ENCODE measurements around the gene ATF7.

DNA sequence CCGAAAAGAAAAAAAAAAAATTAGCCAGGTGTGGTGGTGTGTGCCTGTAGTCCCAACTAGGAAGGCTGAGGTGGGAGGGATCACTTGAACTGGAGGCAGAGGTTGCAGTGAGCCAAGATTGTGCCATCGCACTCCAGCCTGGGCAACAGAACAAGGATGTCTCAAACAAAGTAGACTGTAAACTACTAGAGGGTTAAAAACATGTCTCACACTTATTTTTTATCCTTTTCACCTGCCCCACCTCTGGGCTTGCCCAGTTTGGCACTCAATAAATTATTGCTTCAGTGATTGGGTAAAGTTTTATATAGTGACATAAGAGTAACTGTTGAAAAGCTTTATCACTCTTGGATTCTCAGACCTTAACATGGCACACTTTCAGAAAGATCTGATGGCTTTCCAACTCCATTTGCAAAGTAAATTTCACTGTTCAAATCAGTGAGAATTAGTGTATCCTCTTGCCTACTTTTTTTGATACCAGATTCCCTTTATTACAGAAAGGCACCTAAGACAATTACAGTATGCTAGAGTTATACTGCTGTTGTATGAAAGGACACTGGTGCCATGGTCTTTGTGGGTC lies 62.6 kb downstream of the ATF7 start:
- TF ChIP-seq, protein P1, sequence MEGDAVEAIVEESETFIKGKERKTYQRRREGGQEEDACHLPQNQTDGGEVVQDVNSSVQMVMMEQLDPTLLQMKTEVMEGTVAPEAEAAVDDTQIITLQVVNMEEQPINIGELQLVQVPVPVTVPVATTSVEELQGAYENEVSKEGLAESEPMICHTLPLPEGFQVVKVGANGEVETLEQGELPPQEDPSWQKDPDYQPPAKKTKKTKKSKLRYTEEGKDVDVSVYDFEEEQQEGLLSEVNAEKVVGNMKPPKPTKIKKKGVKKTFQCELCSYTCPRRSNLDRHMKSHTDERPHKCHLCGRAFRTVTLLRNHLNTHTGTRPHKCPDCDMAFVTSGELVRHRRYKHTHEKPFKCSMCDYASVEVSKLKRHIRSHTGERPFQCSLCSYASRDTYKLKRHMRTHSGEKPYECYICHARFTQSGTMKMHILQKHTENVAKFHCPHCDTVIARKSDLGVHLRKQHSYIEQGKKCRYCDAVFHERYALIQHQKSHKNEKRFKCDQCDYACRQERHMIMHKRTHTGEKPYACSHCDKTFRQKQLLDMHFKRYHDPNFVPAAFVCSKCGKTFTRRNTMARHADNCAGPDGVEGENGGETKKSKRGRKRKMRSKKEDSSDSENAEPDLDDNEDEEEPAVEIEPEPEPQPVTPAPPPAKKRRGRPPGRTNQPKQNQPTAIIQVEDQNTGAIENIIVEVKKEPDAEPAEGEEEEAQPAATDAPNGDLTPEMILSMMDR (tag by site-specific recombination; IDR thresholded peaks at IDR 0.05): no peak
- TF ChIP-seq, protein P2, sequence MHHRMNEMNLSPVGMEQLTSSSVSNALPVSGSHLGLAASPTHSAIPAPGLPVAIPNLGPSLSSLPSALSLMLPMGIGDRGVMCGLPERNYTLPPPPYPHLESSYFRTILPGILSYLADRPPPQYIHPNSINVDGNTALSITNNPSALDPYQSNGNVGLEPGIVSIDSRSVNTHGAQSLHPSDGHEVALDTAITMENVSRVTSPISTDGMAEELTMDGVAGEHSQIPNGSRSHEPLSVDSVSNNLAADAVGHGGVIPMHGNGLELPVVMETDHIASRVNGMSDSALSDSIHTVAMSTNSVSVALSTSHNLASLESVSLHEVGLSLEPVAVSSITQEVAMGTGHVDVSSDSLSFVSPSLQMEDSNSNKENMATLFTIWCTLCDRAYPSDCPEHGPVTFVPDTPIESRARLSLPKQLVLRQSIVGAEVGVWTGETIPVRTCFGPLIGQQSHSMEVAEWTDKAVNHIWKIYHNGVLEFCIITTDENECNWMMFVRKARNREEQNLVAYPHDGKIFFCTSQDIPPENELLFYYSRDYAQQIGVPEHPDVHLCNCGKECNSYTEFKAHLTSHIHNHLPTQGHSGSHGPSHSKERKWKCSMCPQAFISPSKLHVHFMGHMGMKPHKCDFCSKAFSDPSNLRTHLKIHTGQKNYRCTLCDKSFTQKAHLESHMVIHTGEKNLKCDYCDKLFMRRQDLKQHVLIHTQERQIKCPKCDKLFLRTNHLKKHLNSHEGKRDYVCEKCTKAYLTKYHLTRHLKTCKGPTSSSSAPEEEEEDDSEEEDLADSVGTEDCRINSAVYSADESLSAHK (tag by site-specific recombination; IDR thresholded peaks at IDR 0.05): no peak
- TF ChIP-seq, protein P3, sequence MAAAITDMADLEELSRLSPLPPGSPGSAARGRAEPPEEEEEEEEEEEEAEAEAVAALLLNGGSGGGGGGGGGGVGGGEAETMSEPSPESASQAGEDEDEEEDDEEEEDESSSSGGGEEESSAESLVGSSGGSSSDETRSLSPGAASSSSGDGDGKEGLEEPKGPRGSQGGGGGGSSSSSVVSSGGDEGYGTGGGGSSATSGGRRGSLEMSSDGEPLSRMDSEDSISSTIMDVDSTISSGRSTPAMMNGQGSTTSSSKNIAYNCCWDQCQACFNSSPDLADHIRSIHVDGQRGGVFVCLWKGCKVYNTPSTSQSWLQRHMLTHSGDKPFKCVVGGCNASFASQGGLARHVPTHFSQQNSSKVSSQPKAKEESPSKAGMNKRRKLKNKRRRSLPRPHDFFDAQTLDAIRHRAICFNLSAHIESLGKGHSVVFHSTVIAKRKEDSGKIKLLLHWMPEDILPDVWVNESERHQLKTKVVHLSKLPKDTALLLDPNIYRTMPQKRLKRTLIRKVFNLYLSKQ (tag by site-specific recombination; IDR thresholded peaks at IDR 0.05; ENCODE audit: borderline replicate concordance): no peak
- no peak for TF ChIP-seq SP3 (tag by site-specific recombination; IDR thresholded peaks at IDR 0.05)
- TF ChIP-seq ZNF544 (tag by site-specific recombination; IDR thresholded peaks at IDR 0.05): no peak
- TF ChIP-seq, protein P4, sequence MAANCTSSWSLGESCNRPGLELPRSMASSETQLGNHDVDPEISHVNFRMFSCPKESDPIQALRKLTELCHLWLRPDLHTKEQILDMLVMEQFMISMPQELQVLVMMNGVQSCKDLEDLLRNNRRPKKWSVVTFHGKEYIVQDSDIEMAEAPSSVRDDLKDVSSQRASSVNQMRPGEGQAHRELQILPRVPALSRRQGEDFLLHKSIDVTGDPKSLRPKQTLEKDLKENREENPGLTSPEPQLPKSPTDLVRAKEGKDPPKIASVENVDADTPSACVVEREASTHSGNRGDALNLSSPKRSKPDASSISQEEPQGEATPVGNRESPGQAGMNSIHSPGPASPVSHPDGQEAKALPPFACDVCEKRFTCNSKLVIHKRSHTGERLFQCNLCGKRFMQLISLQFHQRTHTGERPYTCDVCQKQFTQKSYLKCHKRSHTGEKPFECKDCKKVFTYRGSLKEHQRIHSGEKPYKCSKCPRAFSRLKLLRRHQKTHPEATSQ (tag by site-specific recombination; IDR thresholded peaks at IDR 0.05): no peak
- no peak for TF ChIP-seq ZNF23 (tag by site-specific recombination; IDR thresholded peaks at IDR 0.05; ENCODE audit: borderline replicate concordance)
- TF ChIP-seq ZNF311 (tag by site-specific recombination; IDR thresholded peaks at IDR 0.05; ENCODE audit: borderline replicate concordance): no peak
- no peak for TF ChIP-seq ZNF184 (tag by site-specific recombination; IDR thresholded peaks at IDR 0.05)
- TF ChIP-seq, protein P5, sequence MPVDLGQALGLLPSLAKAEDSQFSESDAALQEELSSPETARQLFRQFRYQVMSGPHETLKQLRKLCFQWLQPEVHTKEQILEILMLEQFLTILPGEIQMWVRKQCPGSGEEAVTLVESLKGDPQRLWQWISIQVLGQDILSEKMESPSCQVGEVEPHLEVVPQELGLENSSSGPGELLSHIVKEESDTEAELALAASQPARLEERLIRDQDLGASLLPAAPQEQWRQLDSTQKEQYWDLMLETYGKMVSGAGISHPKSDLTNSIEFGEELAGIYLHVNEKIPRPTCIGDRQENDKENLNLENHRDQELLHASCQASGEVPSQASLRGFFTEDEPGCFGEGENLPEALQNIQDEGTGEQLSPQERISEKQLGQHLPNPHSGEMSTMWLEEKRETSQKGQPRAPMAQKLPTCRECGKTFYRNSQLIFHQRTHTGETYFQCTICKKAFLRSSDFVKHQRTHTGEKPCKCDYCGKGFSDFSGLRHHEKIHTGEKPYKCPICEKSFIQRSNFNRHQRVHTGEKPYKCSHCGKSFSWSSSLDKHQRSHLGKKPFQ (tag by site-specific recombination; IDR thresholded peaks at IDR 0.05): no peak
- TF ChIP-seq ZNF335 (tag by site-specific recombination; conservative IDR thresholded peaks at IDR 0.05): no peak
- TF ChIP-seq ZNF624 (tag by site-specific recombination; IDR thresholded peaks at IDR 0.05): no peak
- no peak for TF ChIP-seq YY1 (tag by site-specific recombination; IDR thresholded peaks at IDR 0.05)
- TF ChIP-seq, protein P6, sequence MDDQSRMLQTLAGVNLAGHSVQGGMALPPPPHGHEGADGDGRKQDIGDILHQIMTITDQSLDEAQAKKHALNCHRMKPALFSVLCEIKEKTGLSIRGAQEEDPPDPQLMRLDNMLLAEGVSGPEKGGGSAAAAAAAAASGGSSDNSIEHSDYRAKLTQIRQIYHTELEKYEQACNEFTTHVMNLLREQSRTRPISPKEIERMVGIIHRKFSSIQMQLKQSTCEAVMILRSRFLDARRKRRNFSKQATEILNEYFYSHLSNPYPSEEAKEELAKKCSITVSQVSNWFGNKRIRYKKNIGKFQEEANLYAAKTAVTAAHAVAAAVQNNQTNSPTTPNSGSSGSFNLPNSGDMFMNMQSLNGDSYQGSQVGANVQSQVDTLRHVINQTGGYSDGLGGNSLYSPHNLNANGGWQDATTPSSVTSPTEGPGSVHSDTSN (CRISPR knock-in tag; IDR thresholded peaks at IDR 0.05): no peak

Measured in HEK293 (cell line).